Stimulated activated CD4-positive, alpha-beta T cell treated with anti-CD3 and anti-CD28 coated beads, Interleukin-1b, Interleukin-23, amount 100 ng/mL, for 48 hours (primary cell): ENCODE data around the gene EFNA3.

Experiments used
- DNase-seq: peaks from one replicate; pipeline ENCODE4 v3.0.0-alpha.2; 2020

The EFNA3 gene

GRCh38 chr1:155078469-155079209, at the start of gene EFNA3:
Gene EFNA3, plus strand, starts transcription at chr1:155078837. Its CDS starts 105 bp downstream, at chr1:155078942.
- peak; percentile 56 for DNase-seq

- DNase-seq, result no peak
These were observed 49.0 kb upstream of the EFNA3 start for GRCh38 chr1:155029513-155030242.

GRCh38 chr1:155030243-155030795, 48.3 kb upstream of the EFNA3 start:
- no peak for DNase-seq

DNA sequence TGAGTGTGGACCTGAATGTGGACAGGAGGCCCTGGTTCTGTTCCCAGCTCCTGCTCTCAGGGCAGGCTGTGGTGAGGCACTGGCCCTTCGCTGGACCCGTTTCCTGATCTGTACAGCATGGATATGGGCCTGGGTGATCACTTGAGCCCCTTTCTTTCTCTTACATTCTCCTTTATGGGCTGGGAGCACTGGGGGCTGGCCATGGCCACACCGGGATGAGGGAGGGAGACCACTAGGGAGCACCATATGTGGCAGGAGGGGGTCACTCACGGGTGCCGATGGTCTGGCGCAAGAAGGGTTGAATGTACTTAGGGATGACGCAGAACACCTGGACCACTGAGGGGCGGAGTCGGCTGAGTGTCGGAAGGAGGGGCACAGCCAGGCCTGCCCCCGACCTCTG, 47.7 kb upstream of the EFNA3 start:
- DNase-seq, result no peak

DNA sequence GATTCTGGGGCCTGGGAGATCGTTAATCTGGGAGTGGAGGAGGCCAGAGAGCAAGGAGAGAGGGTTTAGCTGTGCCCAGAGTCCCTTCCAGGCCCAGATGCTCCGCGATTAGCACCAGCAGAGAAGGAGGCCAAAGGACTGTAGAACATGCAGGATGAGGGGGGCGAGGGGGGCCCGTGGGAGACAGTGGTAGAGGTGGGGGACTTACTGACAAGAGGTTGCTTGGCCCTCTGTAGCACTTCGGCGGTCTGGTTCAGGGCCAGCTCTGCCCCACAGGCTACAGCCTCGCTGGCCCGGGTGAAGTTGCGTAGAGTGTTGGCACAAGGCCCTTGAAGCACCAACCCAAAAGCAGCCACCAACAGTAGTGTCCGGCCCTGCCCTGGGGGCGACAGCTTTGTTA, 45.8 kb upstream of the EFNA3 start:
- no peak for DNase-seq

GRCh38 chr1:155033524-155033923, 45.1 kb upstream of the EFNA3 start, which contains the start of the genes DCST1 and DCST2:
Gene DCST1, plus strand, starts transcription at chr1:155033824. Its CDS starts 213 bp downstream, at chr1:155034037.
Gene DCST2, minus strand, starts transcription at chr1:155033781. Its CDS starts 80 bp downstream, at chr1:155033701.
- DNase-seq, result no peak

- no peak for DNase-seq
These were observed 44.1 kb upstream of the EFNA3 start for GRCh38 chr1:155034318-155035208.

- no peak for DNase-seq
These were observed 42.7 kb upstream of the EFNA3 start for GRCh38 chr1:155035936-155036335.

GRCh38 chr1:155037043-155037442, 41.6 kb upstream of the EFNA3 start:
- DNase-seq, result no peak

DNA sequence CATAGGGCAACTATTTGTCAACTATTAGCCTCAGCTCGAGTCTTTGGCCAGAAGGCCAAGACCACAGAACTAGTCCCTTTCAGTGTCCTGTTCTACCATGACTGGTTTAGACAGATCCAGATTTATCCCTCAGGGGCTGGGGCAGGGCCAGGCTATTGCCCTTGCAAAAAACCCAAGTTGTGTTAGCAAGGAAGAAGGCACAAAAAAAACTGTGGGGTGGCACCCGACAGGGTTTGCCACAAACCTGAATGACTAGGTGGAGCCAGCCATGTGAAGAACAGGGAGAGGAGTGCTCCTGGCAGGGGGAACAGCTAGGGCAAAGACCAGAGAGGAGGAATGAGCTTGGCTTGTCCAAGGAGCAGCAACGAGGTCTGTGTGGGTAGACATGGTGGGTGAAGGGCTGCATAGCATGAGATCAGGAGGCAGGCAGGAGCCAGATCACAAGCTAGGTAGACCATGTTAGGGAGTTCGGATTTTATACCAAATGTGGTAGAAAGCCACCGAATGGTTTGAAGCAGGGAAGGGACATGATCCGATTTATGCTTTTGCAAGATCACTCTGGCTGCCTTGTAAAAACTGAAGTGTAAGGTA, 40.7 kb upstream of the EFNA3 start:
- no peak for DNase-seq

DNA sequence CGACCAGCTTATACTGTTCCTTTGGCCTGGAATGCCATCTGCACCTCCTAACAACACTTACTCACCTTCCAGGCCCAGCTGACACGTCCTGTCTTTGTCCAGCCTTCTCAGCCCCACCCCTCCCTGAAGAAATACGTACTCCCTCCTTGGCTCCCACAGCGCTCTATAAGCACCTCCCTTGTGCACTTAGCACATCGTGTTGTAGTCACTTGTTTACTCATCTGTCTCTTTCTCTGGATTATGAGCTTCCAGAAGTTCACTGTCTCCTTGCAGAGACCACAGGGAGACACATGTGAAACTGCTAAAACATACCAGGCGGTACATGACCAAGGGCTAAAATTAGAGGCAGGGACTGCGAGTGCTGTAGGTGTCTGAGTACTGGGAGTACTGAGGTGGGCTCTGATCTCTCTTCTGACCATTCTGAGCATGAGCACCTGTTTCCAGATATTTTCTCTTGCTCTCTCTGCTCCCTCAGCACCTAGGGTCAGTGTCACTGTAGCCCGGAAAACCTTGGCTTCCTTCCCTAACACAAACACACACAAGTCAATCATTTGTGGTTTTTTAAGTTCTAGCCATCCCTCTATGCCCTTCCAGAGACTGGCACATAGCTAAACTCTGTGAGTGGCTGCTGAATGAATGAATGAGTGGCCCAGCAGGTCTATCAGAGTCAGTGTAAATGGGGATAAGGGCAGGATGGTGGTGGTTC, 39.9 kb upstream of the EFNA3 start:
- no peak for DNase-seq

GRCh38 chr1:155039308-155039669, 39.3 kb upstream of the EFNA3 start:
- no peak for DNase-seq

DNA sequence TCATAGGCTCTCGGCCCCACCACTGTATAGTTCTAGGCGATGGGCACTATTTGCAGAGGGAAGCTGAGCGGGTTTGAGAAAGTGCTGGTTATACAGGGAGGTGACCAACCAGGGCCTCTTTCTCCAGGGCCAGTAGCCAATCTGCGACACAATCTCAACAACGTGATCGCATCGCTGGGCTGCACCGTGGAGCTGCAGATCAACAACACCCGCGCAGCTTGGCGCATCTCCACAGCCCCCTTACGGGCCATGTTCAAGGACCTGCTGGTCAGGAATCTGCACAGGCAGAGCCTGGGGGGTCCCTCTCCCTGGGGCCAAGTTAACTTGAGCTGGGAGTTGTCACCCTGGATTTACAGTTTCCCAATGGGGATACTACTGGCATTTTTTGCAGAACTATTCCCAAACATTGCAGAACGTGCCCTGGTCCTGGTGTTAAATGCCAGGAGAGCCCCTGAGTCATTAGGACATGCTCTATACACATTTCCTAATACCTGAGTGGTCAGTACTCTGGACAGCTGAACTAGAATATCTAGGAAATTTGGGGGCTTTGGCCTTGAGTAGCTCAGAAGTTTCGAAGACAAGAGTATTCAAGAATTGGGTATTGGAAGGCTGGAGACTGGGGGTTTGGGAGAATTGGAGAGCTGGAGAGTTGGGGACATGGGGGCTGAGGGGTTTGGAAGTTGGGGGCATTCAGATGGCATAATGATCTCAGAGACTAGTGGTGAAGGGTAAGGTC, 38.1 kb upstream of the EFNA3 start:
- DNase-seq, result no peak

DNA sequence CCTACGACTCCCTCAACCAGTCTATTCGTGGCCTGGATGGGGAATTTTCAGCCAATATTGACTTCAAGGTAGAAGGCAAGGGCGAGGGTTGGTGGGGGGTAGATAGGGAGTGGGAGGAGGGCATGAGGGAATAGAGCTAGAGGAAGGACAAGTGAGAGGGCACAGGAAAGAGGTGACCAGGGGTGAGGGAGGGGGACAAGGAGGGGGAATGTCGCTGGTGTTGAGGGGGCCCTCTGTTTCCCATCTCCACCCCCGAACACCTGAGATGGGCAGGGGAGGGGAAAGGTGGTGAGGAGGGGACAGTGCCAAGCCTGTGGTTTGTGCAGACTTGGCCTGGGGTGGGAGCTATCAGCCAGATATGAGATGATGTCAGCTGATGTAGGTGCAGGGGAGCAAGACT, 35.8 kb upstream of the EFNA3 start:
- DNase-seq, result no peak

- DNase-seq, result no peak
These were observed 35.3 kb upstream of the EFNA3 start for GRCh38 chr1:155043301-155043702.

DNA sequence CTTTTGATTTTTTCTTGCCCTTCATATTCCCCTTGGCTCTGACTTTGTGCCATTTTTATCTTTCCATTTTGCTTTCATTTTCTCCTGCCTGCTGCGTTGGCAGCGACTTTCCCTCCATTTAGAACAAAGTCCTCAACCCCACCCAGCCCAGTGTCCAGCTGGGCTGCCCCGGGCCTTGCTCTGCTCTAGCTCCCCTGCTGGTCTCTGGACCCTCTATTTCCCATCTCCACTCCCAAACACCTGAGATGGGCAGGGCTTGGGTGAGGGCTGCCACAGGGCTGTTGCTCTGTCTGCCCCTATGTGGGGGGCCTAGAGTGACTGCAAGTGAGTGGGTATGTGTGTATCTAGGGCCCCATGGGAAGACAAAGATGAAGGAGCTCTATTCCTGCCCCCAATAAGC, 34.8 kb upstream of the EFNA3 start:
- no peak for DNase-seq

- DNase-seq, result no peak
These were observed 34.3 kb upstream of the EFNA3 start for GRCh38 chr1:155044365-155044764.

- DNase-seq, result peak; percentile 63
These were observed 33.6 kb upstream of the EFNA3 start for GRCh38 chr1:155044812-155045657.

DNA sequence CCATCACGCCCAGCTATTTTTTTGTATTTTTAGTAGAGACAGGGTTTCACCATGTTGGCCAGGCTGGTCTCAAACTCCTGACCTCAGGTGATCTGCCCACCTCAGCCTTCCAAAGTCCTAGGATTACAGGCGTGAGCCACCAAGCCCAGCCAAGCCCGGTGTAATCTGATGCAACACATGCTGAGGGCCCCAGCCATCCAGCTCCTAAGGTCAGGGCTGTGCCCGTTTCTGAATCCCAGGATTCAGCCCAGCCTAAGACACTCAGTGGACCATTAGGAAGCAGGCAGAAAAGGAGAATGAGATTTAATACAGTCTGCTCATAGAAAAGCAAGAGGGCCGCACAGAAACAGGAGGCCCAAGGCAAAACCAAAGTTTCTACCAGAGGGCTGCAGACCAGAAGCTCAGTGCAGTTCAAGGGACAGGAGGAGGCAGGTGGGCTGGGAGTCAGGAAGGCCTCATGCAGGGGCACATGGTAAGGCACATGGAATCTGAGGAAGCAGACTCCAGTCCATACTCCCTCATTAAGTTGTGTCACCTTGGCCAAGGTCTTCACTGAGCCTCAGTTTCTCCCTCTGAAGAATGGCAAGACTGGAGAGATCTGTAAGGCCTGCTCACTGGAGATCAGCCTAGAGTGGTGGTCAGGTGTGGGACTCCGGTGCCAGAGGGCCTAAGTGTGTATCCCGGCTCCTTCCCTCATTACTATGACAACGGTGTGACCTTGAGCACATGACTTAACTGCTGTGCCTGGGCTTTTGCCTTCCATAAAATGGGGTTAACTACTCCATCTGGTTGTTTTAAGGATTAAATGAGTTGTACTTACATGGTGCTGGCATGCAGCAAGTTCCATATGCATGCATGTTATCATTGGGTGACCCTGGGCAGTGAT, 29.9 kb upstream of the EFNA3 start:
- DNase-seq, result no peak
